Naive thymus-derived CD4-positive, alpha-beta T cell (primary cell): ENCODE measurements around the gene CBLN1. TPM values are rescaled to one million over a fixed set of nuclear protein-coding genes. Genes with fewer than 3 reads are reported as not detected.

Source experiments
- ATAC-seq: fragments of 150-1000 bp; cut with Tn5 transposase; 2 replicates; pipeline ENCODE4 v1.10.0; 2021; ENCODE audit warnings: mild to moderate bottlenecking, moderate library complexity
- CTCF ChIA-PET: fragments of 350-600 bp; sonication (Branson Sonifier 250); formaldehyde crosslinking; loops from one replicate; lab custom pipeline; 2021; ENCODE audit warnings: antibody characterized with exemption; lab: Charles Lee
- POLR2A ChIA-PET: fragments of 350-600 bp; sonication (Branson Sonifier 250); formaldehyde crosslinking; loops from one replicate; lab custom pipeline; 2021; ENCODE audit warnings: antibody characterized with exemption, inconsistent platforms; lab: Charles Lee
- DNase-seq, 9 donors: peaks; one replicate each; pipeline versions ENCODE4 v3.0.0 to v3.0.0-alpha.2; 2020 to 2022; ENCODE audit warnings: mixed read lengths in 1 of 9
- H3K27ac ChIP-seq: one replicate; pipeline ENCODE4 v1.7.0; 2013; ENCODE audit warnings: mild to moderate bottlenecking, low read depth, low read length, moderate library complexity
- H3K27me3 ChIP-seq, 2 donors: one replicate each; pipeline ENCODE4 v1.7.0; 2013; ENCODE audit warnings: low read length in 2 of 2, mild to moderate bottlenecking in 2 of 2, moderate library complexity in 2 of 2; ENCODE audit not compliant: control insufficient read depth in 2 of 2, insufficient read depth in 2 of 2
- H3K36me3 ChIP-seq, 3 experiments: 1 replicate in 2 of 3; 2 replicates in 1 of 3; pipeline ENCODE4 v1.7.0; 2013; ENCODE audit warnings: low read length in 3 of 3, mild to moderate bottlenecking in 3 of 3, moderate library complexity in 1 of 3; ENCODE audit not compliant: insufficient read depth in 3 of 3, control insufficient read depth in 2 of 3
- H3K4me1 ChIP-seq, 2 donors: one replicate each; pipeline ENCODE4 v1.7.0; 2013; ENCODE audit warnings: low read length in 2 of 2, mild to moderate bottlenecking in 2 of 2, moderate library complexity in 1 of 2; ENCODE audit not compliant: control insufficient read depth in 2 of 2, insufficient read depth in 2 of 2
- H3K4me3 ChIP-seq: 2 replicates; pipeline ENCODE4 v1.7.0; 2013; ENCODE audit warnings: mild to moderate bottlenecking, low read length
- H3K9me3 ChIP-seq, 3 experiments: 1 replicate in 2 of 3; 2 replicates in 1 of 3; pipeline ENCODE4 v1.7.0; 2013; ENCODE audit warnings: low read length in 3 of 3; ENCODE audit not compliant: control insufficient read depth in 2 of 3
- H3K27ac Mint-ChIP-seq, 9 donors: one replicate each; pipeline ENCODE4 v1.8.0; 2020 to 2022; ENCODE audit warnings: mixed read lengths in 9 of 9, mild to moderate bottlenecking in 8 of 9, moderate library complexity in 5 of 9, inconsistent platforms in 2 of 9
- H3K27me3 Mint-ChIP-seq, 5 donors: one replicate each; pipeline ENCODE4 v1.8.0; 2021 to 2022; ENCODE audit warnings: mixed read lengths in 5 of 5, mild to moderate bottlenecking in 1 of 5
- H3K36me3 Mint-ChIP-seq, 5 donors: one replicate each; pipeline ENCODE4 v1.8.0; 2020 to 2022; ENCODE audit warnings: mixed read lengths in 5 of 5, mild to moderate bottlenecking in 3 of 5, inconsistent platforms in 1 of 5
- H3K4me1 Mint-ChIP-seq, 7 donors: one replicate each; pipeline ENCODE4 v1.8.0; 2020 to 2022; ENCODE audit warnings: mixed read lengths in 7 of 7, mild to moderate bottlenecking in 3 of 7, inconsistent platforms in 1 of 7
- H3K4me3 Mint-ChIP-seq, 10 donors: one replicate each; pipeline ENCODE4 v1.8.0; 2020 to 2022; ENCODE audit warnings: mild to moderate bottlenecking in 10 of 10, mixed read lengths in 10 of 10, moderate library complexity in 6 of 10, inconsistent platforms in 2 of 10
- H3K9me3 Mint-ChIP-seq, 11 donors: one replicate each; pipeline ENCODE4 v1.8.0; 2020 to 2022; ENCODE audit warnings: mixed read lengths in 11 of 11, mild to moderate bottlenecking in 4 of 11, inconsistent platforms in 1 of 11, moderate library complexity in 1 of 11
- intact Hi-C, 2 donors: fragments of 100-400 bp; cut with micrococcal nuclease; formaldehyde crosslinking; loops; one replicate each; pipeline ENCODE4 v1.15.1; 2023
- polyA plus RNA-seq, 2 donors: library from polyadenylated mRNA; unstranded; fragments of 300-500 nt; fragmentation: Illumina TruSeq; gene quantifications; one replicate each; pipeline ENCODE4 v1.2.3, GENCODE V29; 2021
- total RNA-seq, 6 experiments: library from RNA in 5 of 6; stranded (reverse) in 5 of 6; gene quantifications; 1 replicate in 5 of 6; 2 replicates in 1 of 6; pipeline ENCODE4 v1.2.3 and lab custom pipeline; 2021 to 2026

The CBLN1 gene
- total and polyA plus RNA-seq, 7 experiments from 2014 or later = not detected

- Histone ChIP-seq H3K4me3 (no peak overlapping the region), H3K4me1 (no peaks in the 10 kb centered on the region), H3K9me3 (no peaks in the 10 kb centered on the region), H3K36me3 (no peaks in the 10 kb centered on the region), H3K27me3 (no peaks in the 10 kb centered on the region), H3K27ac (no peak overlapping the region)
- intact Hi-C loops = loop anchor here in 1 of 2 donors (5.0 kb wide), 1 partner anchor 1869 kb away; the partner anchor contains the start of gene SALL1
- Mint-ChIP-seq H3K36me3 (peaks cover 0 to 8% (median 0%) of the 10 kb centered on the region in 5 donors), H3K4me1 (peaks cover 5 to 25% (median 13%) of the 10 kb centered on the region in 7 donors), H3K27ac (no peak overlapping the region), H3K4me3 (peak overlapping the region in 8 of 10 donors; percentile 6 to 83 (median 41)), H3K27me3 (peaks cover 67 to 78% (median 72%) of the 10 kb centered on the region in 5 donors), H3K9me3 (peaks cover 0 to 6% (median 2%) of the 10 kb centered on the region in 11 donors)
- CTCF ChIA-PET = no interaction called here
- DNase-seq (no peak), ATAC-seq (no peak)
- POLR2A ChIA-PET = no interaction called here
Measured at GRCh38 chr16:49283376-49284049, 1.9 kb upstream of the CBLN1 start.

DNA sequence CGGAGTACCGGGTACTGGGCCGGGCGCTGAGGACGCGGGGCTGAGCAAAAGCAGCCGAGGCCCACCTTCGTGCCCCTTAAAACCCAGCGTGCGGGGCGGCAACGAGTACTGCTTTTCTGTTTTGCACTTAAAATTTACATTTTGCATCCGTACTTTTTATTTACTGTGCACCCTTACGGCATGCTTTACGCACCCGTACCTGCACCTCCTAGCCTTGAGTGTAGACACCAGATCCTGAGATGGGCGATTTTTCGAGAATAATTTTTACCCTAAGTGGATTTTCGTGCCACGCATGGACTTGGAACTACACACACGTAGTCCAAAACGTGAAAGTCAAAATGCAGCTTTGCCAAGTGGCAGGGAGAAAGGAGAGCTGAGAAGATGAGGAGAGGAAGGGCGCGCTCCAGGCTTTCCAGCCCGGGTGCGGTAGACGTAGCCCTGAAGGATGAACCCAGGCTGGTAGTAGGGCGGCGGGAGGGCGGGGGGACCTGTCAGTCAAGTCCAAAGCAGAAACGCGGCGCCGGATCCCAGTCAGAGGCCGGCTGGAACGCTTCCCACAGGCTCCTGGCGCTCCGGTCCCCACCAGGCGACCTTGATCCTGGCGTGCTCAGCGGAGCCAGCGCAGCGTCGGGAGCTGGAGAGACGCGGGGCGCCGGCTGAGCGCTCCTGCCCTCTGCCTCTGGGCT, 1.2 kb upstream of the CBLN1 start:
- CTCF ChIA-PET = no interaction called here
- Histone ChIP-seq H3K4me3 (no peak overlapping the region), H3K27me3 (no peaks in the 10 kb centered on the region), H3K36me3 (no peaks in the 10 kb centered on the region), H3K4me1 (no peaks in the 10 kb centered on the region), H3K9me3 (no peaks in the 10 kb centered on the region), H3K27ac (no peak overlapping the region)
- H3K4me1 Mint-ChIP-seq = peaks cover 5 to 29% (median 13%) of the 10 kb centered on the region in 7 donors
- ATAC-seq = no peak
- peaks cover 71 to 82% (median 75%) of the 10 kb centered on the region in 5 donors for H3K27me3 Mint-ChIP-seq
- peaks cover 0 to 8% (median 0%) of the 10 kb centered on the region in 5 donors for H3K36me3 Mint-ChIP-seq
- no peak for DNase-seq
- H3K4me3 Mint-ChIP-seq = peak overlapping the region; percentile 57 to 83 (median 72)
- H3K27ac Mint-ChIP-seq = peak overlapping the region in 1 of 9 donors; percentile 13
- POLR2A ChIA-PET = no interaction called here
- intact Hi-C loops = loop anchor here in 1 of 2 donors (5.0 kb wide), 1 partner anchor 1869 kb away; the partner anchor contains the start of gene SALL1
- peaks cover 0 to 6% (median 2%) of the 10 kb centered on the region in 11 donors for H3K9me3 Mint-ChIP-seq

DNA sequence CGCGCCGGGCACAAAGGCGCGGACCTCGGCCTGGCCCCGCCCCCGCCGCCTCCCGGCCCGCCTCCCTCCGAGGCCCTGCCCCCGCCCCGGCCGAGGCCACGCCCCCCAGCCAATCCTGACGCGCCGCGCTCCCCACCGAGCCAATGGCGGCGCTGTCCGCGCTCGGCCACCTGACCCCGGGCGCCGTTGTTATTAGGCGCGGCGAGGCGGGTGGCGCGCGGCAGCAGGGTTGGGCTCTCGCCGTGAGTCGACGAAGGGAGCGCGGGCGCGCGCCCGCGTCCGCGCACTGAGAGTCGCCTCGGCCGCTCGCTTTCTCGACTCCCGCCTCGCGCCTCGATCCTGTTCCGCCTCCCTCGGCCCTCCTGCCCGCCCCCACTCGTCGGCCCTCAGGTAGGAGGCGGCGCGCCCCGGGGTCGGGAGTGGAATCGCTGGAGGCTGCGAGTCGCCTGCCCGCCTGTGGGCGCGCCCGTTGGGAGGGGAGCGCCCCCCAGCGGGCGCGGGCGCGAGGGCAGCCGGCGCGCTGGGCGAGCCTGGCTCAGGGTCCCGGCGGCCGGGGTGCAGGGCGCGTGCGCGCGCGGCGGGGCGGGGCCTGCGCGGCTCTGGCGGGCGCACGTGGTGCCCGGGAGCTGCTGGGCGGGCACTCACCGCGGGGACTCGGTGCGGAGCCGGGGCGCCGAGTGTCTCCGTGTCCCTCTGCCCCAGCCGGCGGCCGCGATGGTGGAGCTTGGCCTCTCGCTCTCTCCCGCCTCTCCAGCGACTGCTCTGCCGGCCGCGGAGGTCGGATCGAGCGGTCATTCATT, 405 bp upstream of the CBLN1 start:
- Mint-ChIP-seq H3K36me3 (peaks cover 0 to 8% (median 0%) of the 10 kb centered on the region in 5 donors), H3K4me3 (peak overlapping the region; percentile 57 to 83 (median 72)), H3K9me3 (peaks cover 0 to 6% (median 2%) of the 10 kb centered on the region in 11 donors), H3K27ac (peak overlapping the region in 1 of 9 donors; percentile 13), H3K4me1 (peaks cover 5 to 29% (median 13%) of the 10 kb centered on the region in 7 donors), H3K27me3 (peaks cover 67 to 84% (median 81%) of the 10 kb centered on the region in 5 donors)
- intact Hi-C loops = loop anchor here in 1 of 2 donors (5.0 kb wide), 1 partner anchor 1870 kb away; the partner anchor contains the start of gene SALL1
- Histone ChIP-seq H3K9me3 (no peaks in the 10 kb centered on the region), H3K4me1 (no peaks in the 10 kb centered on the region), H3K4me3 (no peak overlapping the region), H3K27me3 (no peaks in the 10 kb centered on the region), H3K36me3 (no peaks in the 10 kb centered on the region), H3K27ac (no peak overlapping the region)
- peak in 2 of 9 donors; percentile 8 to 76 for DNase-seq
- POLR2A ChIA-PET = no interaction called here
- ATAC-seq = peak; percentile 82
- CTCF ChIA-PET = no interaction called here

DNA sequence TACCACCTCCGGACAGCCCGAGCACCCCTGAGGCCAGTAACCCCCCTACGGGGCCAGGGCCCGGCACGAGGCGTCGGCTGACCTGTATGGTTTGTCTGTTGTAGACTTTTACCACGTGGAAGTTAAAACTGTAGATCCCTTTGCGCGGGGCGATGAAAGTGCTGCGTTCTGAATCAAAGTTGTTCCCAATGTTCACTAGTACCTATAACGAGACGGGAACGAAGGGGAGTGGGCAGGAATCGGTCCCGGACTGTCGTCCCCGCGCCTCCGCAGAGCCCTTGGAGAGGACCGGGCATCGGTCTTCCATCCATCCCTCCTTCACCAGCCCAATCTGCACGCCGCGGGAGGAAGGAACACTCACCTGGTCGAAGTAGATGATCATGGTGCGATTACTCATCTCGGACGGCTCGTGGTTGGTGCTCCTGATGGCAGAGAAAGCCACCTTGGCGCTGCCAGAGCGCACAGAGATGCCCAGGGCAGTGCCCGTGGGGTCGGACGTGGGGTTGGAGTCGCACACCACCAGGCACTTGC, 732 bp downstream of the CBLN1 start:
- Mint-ChIP-seq H3K27ac (peak overlapping the region in 1 of 9 donors; percentile 15), H3K27me3 (peaks cover 68 to 85% (median 80%) of the 10 kb centered on the region in 5 donors), H3K36me3 (peaks cover 0 to 8% (median 0%) of the 10 kb centered on the region in 5 donors), H3K4me3 (peak overlapping the region; percentile 23 to 77 (median 68)), H3K4me1 (peaks cover 8 to 29% (median 13%) of the 10 kb centered on the region in 7 donors), H3K9me3 (peaks cover 0 to 6% (median 0%) of the 10 kb centered on the region in 11 donors)
- no peaks in the 10 kb centered on the region for H3K36me3 ChIP-seq
- CTCF ChIA-PET = no interaction called here
- H3K27ac ChIP-seq = no peak overlapping the region
- H3K27me3 ChIP-seq = no peaks in the 10 kb centered on the region
- POLR2A ChIA-PET = no interaction called here
- no peak overlapping the region for H3K4me3 ChIP-seq
- H3K4me1 ChIP-seq = no peaks in the 10 kb centered on the region
- DNase-seq = no peak
- intact Hi-C loops = loop anchor here in 1 of 2 donors (5.0 kb wide), 1 partner anchor 1871 kb away; the partner anchor contains the start of gene SALL1
- H3K9me3 ChIP-seq = no peaks in the 10 kb centered on the region
- no peak for ATAC-seq

GRCh38 chr16:49280105-49280741, 1.4 kb downstream of the CBLN1 start:
- CTCF ChIA-PET = no interaction called here
- H3K4me3 Mint-ChIP-seq = peak overlapping the region in 8 of 10 donors; percentile 36 to 77 (median 64)

More at GRCh38 chr16:49280105-49280741, 1.4 kb downstream of the CBLN1 start:
- no peaks in the 10 kb centered on the region for H3K27me3 ChIP-seq
- H3K4me3 ChIP-seq = no peak overlapping the region
- H3K27me3 Mint-ChIP-seq = peaks cover 71 to 85% (median 82%) of the 10 kb centered on the region in 5 donors
- no peak for ATAC-seq
- intact Hi-C loops = loop anchor here in 1 of 2 donors (5.0 kb wide), 1 partner anchor 1872 kb away; the partner anchor contains the start of gene SALL1
- no peak overlapping the region for H3K27ac ChIP-seq
- peaks cover 0 to 6% (median 0%) of the 10 kb centered on the region in 11 donors for H3K9me3 Mint-ChIP-seq
- H3K4me1 ChIP-seq = no peaks in the 10 kb centered on the region
- no peak overlapping the region for H3K27ac Mint-ChIP-seq
- H3K4me1 Mint-ChIP-seq = peaks cover 8 to 29% (median 13%) of the 10 kb centered on the region in 7 donors
- POLR2A ChIA-PET = no interaction called here
- H3K9me3 ChIP-seq = no peaks in the 10 kb centered on the region
- peaks cover 0 to 8% (median 0%) of the 10 kb centered on the region in 5 donors for H3K36me3 Mint-ChIP-seq
- no peaks in the 10 kb centered on the region for H3K36me3 ChIP-seq
- no peak for DNase-seq
